Neural progenitor cell (in vitro differentiated cells): ENCODE measurements around the gene TIMM29. TPM values are rescaled to one million over a fixed set of nuclear protein-coding genes. Genes with fewer than 3 reads are reported as not detected.

ENCODE experiments used
- DNase-seq: peaks from one replicate; pipeline ENCODE4 v3.0.0-alpha.2; 2016; ENCODE audit warnings: low spot score
- H2AFZ ChIP-seq: fragments of 200-600 bp; sonication (generic); replicated peaks from 2 replicates; pipeline ENCODE4 v1.6.1; 2016; ENCODE audit warnings: antibody characterized with exemption
- H3F3A ChIP-seq: fragments of 200-600 bp; sonication (generic); 2 replicates; pipeline ENCODE4 v1.6.1; 2016; ENCODE audit warnings: antibody characterized with exemption, low read depth
- H3K27ac ChIP-seq: fragments of 200-600 bp; sonication (generic); 2 replicates; pipeline ENCODE4 v1.5.1; 2016; ENCODE audit warnings: mild to moderate bottlenecking
- H3K27me3 ChIP-seq: fragments of 200-600 bp; sonication (generic); 2 replicates; pipeline ENCODE4 v1.6.1; 2016; ENCODE audit warnings: mild to moderate bottlenecking, moderate library complexity
- H3K36me3 ChIP-seq: fragments of 200-600 bp; sonication (generic); 2 replicates; pipeline ENCODE4 v1.5.1; 2016
- H3K4me1 ChIP-seq: fragments of 200-600 bp; sonication (generic); 2 replicates; pipeline ENCODE4 v1.6.1; 2016; ENCODE audit warnings: mixed run types
- H3K4me2 ChIP-seq: fragments of 200-600 bp; sonication (generic); 2 replicates; pipeline ENCODE4 v1.6.1; 2016
- H3K4me3 ChIP-seq: fragments of 200-600 bp; sonication (generic); 2 replicates; pipeline ENCODE4 v1.5.1; 2016
- H3K79me2 ChIP-seq: fragments of 200-600 bp; sonication (generic); 2 replicates; pipeline ENCODE4 v1.6.1; 2016; ENCODE audit warnings: low read depth
- H3K9ac ChIP-seq: fragments of 200-600 bp; sonication (generic); 2 replicates; pipeline ENCODE4 v1.6.1; 2016
- H3K9me3 ChIP-seq: fragments of 200-600 bp; sonication (generic); 2 replicates; pipeline ENCODE4 v1.5.1; 2016; ENCODE audit warnings: low read depth
- H4K20me1 ChIP-seq: fragments of 200-600 bp; sonication (generic); 2 replicates; pipeline ENCODE4 v1.6.1; 2016; ENCODE audit warnings: low read depth
- H3K27ac Mint-ChIP-seq: 3 replicates; pipeline ENCODE4 v1.8.0; 2021; ENCODE audit warnings: mixed read lengths
- H3K27me3 Mint-ChIP-seq: 2 replicates; pipeline ENCODE4 v1.8.0; 2022; ENCODE audit warnings: low read depth, mild to moderate bottlenecking, inconsistent platforms, moderate library complexity, mixed read lengths; ENCODE audit not compliant: insufficient read depth
- H3K36me3 Mint-ChIP-seq: 3 replicates; pipeline ENCODE4 v1.8.0; 2021; ENCODE audit warnings: mixed read lengths
- H3K4me1 Mint-ChIP-seq: 3 replicates; pipeline ENCODE4 v1.8.0; 2021; ENCODE audit warnings: mixed read lengths
- H3K4me3 Mint-ChIP-seq: 3 replicates; pipeline ENCODE4 v1.8.0; 2021; ENCODE audit warnings: mild to moderate bottlenecking, moderate library complexity, mixed read lengths
- H3K9me3 Mint-ChIP-seq: 3 replicates; pipeline ENCODE4 v1.8.0; 2020; ENCODE audit warnings: mixed read lengths
- EZH2 ChIP-seq: fragments of 200-600 bp; sonication (generic); IDR thresholded peaks from 2 replicates; pipeline ENCODE4 v1.6.1; 2017; ENCODE audit warnings: antibody characterized with exemption, mild to moderate bottlenecking, moderate library complexity
- EZH2phosphoT487 ChIP-seq: fragments of 200-600 bp; sonication (generic); IDR thresholded peaks from 2 replicates; pipeline ENCODE4 v1.6.1; 2017; ENCODE audit warnings: antibody characterized with exemption
- total RNA-seq: library from RNA; depleted of rRNA; stranded (reverse); fragments of >200 nt; gene quantifications from 2 replicates; pipeline ENCODE4 v1.2.3, GENCODE V29; 2015; ENCODE audit warnings: low replicate concordance
- TF ChIP-seq, protein P1 (sequence below): fragments of 200-600 bp; sonication (generic); IDR thresholded peaks from 2 replicates; pipeline ENCODE4 v1.5.1; 2017; ENCODE audit warnings: antibody characterized with exemption, mild to moderate bottlenecking

The TIMM29 gene
- total RNA-seq, result 24.4 and 34.9 TPM in 2 replicates

GRCh38 chr19:10928563-10929401, at the start of gene TIMM29, which contains the start of gene YIPF2:
TIMM29 (plus strand) TSS chr19:10928811; CDS start chr19:10928823, 12 bp downstream.
YIPF2 (minus strand) TSS chr19:10928639; CDS start chr19:10928410, 229 bp downstream.
- Histone ChIP-seq H3K4me2 (peak within 1 kb of the TSS; percentile 97), H3K4me1 (peaks cover 6% of the 10 kb centered on the region), H3K27ac (peak within 1 kb of the TSS; percentile 71), H3K79me2 (peaks cover 51% of the 10 kb centered on the region), H3K4me3 (peak within 1 kb of the TSS; percentile 98), H2AFZ (peak within 1 kb of the TSS; percentile 54), H3F3A (no peaks in the 10 kb centered on the region), H3K36me3 (no peaks in the 10 kb centered on the region), H3K9ac (peak within 1 kb of the TSS; percentile 96), H3K27me3 (no peaks in the 10 kb centered on the region), H3K9me3 (no peaks in the 10 kb centered on the region), H4K20me1 (peaks cover 12% of the 10 kb centered on the region)
- TF ChIP-seq, protein P1, sequence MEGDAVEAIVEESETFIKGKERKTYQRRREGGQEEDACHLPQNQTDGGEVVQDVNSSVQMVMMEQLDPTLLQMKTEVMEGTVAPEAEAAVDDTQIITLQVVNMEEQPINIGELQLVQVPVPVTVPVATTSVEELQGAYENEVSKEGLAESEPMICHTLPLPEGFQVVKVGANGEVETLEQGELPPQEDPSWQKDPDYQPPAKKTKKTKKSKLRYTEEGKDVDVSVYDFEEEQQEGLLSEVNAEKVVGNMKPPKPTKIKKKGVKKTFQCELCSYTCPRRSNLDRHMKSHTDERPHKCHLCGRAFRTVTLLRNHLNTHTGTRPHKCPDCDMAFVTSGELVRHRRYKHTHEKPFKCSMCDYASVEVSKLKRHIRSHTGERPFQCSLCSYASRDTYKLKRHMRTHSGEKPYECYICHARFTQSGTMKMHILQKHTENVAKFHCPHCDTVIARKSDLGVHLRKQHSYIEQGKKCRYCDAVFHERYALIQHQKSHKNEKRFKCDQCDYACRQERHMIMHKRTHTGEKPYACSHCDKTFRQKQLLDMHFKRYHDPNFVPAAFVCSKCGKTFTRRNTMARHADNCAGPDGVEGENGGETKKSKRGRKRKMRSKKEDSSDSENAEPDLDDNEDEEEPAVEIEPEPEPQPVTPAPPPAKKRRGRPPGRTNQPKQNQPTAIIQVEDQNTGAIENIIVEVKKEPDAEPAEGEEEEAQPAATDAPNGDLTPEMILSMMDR, result no peak
- TF ChIP-seq EZH2 (no peak), EZH2phosphoT487 (no peak)
- H3K4me3 Mint-ChIP-seq, result peak within 1 kb of the TSS; percentile 96
- peak; percentile 98 for DNase-seq
- no peaks in the 10 kb centered on the region for H3K9me3 Mint-ChIP-seq
- H3K4me1 Mint-ChIP-seq, result peaks cover 13% of the 10 kb centered on the region
- H3K27me3 Mint-ChIP-seq, result no peaks in the 10 kb centered on the region
- peaks cover 4% of the 10 kb centered on the region for H3K36me3 Mint-ChIP-seq
- no peak within 1 kb of the TSS for H3K27ac Mint-ChIP-seq

GRCh38 chr19:10881403-10882107, 47.1 kb upstream of the TIMM29 start:
- H3K27ac Mint-ChIP-seq, result peak overlapping the region; percentile 68
- peak overlapping the region; percentile 75 for H3K4me3 Mint-ChIP-seq
- no peaks in the 10 kb centered on the region for H3K9me3 ChIP-seq
- peaks cover 39% of the 10 kb centered on the region for H3K4me1 ChIP-seq
- no peaks in the 10 kb centered on the region for H3K27me3 Mint-ChIP-seq
- H3K36me3 ChIP-seq, result no peaks in the 10 kb centered on the region
- H2AFZ ChIP-seq, result no peak overlapping the region
- TF ChIP-seq EZH2phosphoT487, result no peak
- TF ChIP-seq, protein P1, result no peak
- TF ChIP-seq EZH2, result no peak
- peaks cover 100% of the 10 kb centered on the region for H3K79me2 ChIP-seq
- H3K9me3 Mint-ChIP-seq, result no peaks in the 10 kb centered on the region
- H3K4me2 ChIP-seq, result peak overlapping the region; percentile 56
- no peak overlapping the region for H3K4me3 ChIP-seq
- H3K36me3 Mint-ChIP-seq, result no peaks in the 10 kb centered on the region
- DNase-seq, result peak; percentile 69
- H3K27me3 ChIP-seq, result no peaks in the 10 kb centered on the region
- peaks cover 100% of the 10 kb centered on the region for H4K20me1 ChIP-seq
- H3K27ac ChIP-seq, result peak overlapping the region; percentile 35
- peaks cover 69% of the 10 kb centered on the region for H3K4me1 Mint-ChIP-seq
- H3K9ac ChIP-seq, result no peak overlapping the region
- peaks cover 24% of the 10 kb centered on the region for H3F3A ChIP-seq

GRCh38 chr19:10882108-10882457, 46.5 kb upstream of the TIMM29 start:
- Histone ChIP-seq H3K27ac (no peak overlapping the region), H3K4me1 (peaks cover 39% of the 10 kb centered on the region)

More at GRCh38 chr19:10882108-10882457, 46.5 kb upstream of the TIMM29 start:
- no peaks in the 10 kb centered on the region for H3K36me3 ChIP-seq
- no peak for DNase-seq
- Mint-ChIP-seq H3K27ac (peak overlapping the region; percentile 50), H3K4me3 (peak overlapping the region; percentile 75), H3K27me3 (no peaks in the 10 kb centered on the region), H3K36me3 (no peaks in the 10 kb centered on the region), H3K9me3 (no peaks in the 10 kb centered on the region), H3K4me1 (peaks cover 66% of the 10 kb centered on the region)
- no peak overlapping the region for H3K4me3 ChIP-seq
- peaks cover 100% of the 10 kb centered on the region for H4K20me1 ChIP-seq
- no peaks in the 10 kb centered on the region for H3K27me3 ChIP-seq
- H3K79me2 ChIP-seq, result peaks cover 100% of the 10 kb centered on the region
- no peak overlapping the region for H3K9ac ChIP-seq
- no peak for TF ChIP-seq EZH2
- TF ChIP-seq EZH2phosphoT487, result no peak
- TF ChIP-seq, protein P1, result no peak
- peak overlapping the region; percentile 56 for H3K4me2 ChIP-seq
- no peaks in the 10 kb centered on the region for H3K9me3 ChIP-seq
- peaks cover 26% of the 10 kb centered on the region for H3F3A ChIP-seq
- H2AFZ ChIP-seq, result no peak overlapping the region
